KOPT-K1 (cell line): ENCODE results near the gene GUCA1C.

Experiments used
- H3K27ac ChIP-seq: fragments of 200-600 bp; sonication (generic); 2 replicates; pipeline ENCODE4 v1.5.1; 2016; ENCODE audit warnings: antibody characterized with exemption, mild to moderate bottlenecking, low read depth, low read length; ENCODE audit not compliant: poor library complexity, severe bottlenecking
- H3K36me3 ChIP-seq: fragments of 200-600 bp; sonication (generic); 2 replicates; pipeline ENCODE4 v1.5.1; 2017; ENCODE audit warnings: antibody characterized with exemption, mild to moderate bottlenecking, low read length, moderate library complexity; ENCODE audit not compliant: insufficient read depth
- H3K9me3 ChIP-seq: fragments of 200-600 bp; sonication (generic); 2 replicates; pipeline ENCODE4 v1.5.1; 2017; ENCODE audit warnings: antibody characterized with exemption, low read length, mild to moderate bottlenecking; ENCODE audit not compliant: insufficient read depth, poor library complexity, severe bottlenecking

Gene GUCA1C

DNA sequence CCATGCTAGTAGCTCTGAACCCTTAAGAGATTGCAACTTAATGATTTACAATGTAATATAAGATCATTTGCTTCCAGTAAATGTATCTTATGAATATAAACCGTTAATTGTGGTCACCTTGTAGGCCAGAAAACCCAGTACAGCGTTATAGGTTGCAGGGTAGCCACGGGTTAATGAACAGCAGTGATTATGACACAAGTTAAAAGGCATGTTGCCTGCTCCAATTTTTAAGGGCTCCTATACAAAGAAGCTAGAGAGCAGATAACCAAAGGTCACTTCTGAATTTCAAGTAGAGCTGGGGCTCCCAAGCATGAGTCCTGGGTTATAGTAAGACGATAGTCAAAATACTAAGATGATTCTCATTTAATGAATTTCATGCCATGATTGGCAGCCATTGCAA, 13.5 kb downstream of the GUCA1C start:
- Histone ChIP-seq H3K9me3 (no peaks in the 10 kb centered on the region), H3K36me3 (no peaks in the 10 kb centered on the region), H3K27ac (no peak overlapping the region)

DNA sequence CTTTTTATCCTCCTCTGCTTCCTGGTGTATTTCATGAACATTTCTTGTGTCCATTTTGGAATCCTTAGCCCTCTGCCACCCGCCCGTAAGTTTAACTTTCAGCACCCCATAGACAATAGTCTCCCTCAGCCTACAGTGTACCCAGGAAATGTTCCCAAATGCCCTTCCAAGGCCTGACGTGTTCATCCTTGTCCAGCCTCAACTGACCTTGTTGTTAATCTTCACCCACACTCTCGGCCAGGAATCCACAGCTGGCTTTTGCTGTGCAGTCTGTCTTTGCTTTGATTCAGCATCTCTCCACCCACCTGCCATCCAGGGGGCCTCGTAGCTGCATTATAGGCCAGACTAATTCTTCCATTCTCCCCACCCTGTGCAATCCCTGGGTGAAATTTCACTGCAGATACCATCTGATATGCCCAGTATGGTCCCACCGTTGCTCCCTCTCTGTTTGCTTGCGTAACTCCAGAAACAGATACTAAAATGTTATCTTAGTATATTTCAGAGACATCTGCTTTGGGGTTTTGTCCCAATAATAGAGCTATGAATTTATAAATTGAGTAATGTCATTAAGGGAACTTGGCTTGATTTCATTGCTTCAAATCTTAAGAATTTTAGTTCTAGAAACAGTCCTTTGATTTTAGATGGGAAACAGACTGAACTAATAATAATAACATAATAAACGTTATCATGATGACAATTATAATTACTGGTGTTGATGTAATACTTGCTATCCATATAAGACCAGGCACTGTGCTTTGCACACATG, 16.6 kb downstream of the GUCA1C start:
- H3K27ac ChIP-seq: no peak overlapping the region
- H3K36me3 ChIP-seq: no peaks in the 10 kb centered on the region
- H3K9me3 ChIP-seq: no peaks in the 10 kb centered on the region

DNA sequence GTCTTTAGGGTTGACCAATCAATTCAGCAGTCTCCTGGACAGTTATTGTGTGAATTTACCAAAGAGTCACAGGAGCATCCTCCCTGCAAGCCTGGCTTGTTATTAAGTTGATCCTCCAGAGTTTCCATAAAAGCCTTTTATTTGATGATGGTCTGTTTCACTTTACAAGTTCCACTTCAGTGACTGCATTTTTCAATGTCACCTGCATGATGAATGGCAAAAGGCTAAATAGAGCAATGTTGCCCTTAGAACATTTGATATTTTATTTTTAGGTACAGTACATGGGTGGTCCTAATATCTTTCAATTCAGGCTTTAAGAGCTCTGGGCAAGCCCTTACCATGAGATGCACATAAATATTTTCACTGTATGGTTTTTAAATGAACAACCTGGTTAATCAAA, 22.6 kb downstream of the GUCA1C start:
- Histone ChIP-seq H3K36me3 (no peaks in the 10 kb centered on the region), H3K9me3 (peaks cover 13% of the 10 kb centered on the region), H3K27ac (no peak overlapping the region)

DNA sequence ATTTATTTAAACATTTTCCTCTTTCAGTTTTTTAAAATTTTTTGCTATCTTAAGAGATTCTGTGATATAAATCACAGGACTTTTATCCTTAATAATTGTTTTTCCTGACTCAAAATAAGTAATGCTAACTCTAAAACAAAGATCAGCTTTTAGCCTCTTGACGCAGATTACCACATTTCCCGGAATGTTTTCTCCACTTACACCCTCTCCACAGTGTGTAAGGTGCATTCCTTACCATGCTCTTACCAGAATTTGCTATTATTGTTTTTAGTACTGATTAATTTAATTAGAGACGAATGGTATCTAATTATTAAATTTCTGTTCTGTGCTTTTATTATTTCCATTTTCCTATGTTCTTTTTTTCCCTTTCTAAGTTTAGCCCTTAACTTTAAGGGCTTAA, 34.8 kb downstream of the GUCA1C start:
- Histone ChIP-seq H3K27ac (no peak overlapping the region), H3K9me3 (no peaks in the 10 kb centered on the region), H3K36me3 (no peaks in the 10 kb centered on the region)

DNA sequence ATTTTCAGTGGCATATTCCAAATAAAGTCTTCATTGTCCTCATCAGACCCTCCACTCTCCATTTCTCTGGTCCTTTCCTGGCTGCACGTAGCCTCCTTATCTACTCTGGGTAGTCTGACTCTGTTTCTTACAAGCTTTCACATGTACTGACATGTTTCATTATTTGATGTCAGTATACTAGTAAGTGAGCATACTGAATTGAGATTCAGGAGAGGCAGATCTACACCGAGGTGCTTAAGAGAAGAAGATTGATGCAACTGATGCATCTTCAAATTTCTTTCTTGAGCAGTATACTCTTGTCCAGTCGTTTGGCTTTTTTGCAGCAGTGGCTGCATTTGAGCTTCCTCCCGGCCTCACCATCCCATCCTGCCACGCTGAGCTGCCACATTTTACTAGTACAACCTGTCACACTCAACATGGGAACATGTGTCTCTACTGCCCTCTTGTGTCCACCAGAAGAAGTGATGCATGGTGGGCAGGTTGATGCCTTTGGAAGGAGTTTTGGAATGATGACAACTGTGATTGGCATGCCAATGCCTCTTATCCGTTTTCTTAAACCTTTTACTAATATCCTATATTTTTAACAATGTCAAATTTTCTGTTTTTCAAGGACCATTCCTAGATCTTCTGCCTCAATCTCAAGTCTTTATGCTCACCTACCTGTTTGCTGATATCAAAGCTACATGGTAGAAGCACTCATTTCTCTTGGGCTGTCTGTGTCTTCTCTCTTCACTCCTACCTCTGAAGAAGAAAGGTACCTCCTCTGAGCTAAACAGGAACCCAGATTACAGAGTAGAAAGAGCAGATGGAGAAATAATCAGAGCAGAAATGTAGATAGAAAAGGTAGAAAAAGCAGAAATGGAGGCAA, 38.7 kb downstream of the GUCA1C start:
- peak overlapping the region; percentile 3 for H3K27ac ChIP-seq
- H3K9me3 ChIP-seq: no peaks in the 10 kb centered on the region
- no peaks in the 10 kb centered on the region for H3K36me3 ChIP-seq

DNA sequence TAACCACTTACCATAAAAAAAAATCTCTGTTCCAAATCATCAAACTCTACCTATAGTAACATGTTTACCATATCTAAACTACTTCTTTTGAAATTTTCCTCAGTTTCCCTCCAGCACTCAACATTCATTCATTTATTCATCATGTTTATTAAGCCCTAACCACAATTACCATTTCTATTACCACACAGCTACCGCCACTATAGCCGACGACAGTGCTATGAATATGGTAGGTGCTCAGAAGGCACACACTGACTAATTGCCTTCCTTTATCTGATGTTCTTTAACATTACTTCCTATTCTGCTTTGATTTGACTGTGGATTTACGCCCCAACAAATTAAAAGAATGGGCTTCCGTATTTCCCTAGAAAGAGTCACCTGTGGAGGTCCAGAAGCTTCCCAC, 43.9 kb downstream of the GUCA1C start:
- Histone ChIP-seq H3K27ac (no peak overlapping the region), H3K9me3 (no peaks in the 10 kb centered on the region), H3K36me3 (no peaks in the 10 kb centered on the region)

DNA sequence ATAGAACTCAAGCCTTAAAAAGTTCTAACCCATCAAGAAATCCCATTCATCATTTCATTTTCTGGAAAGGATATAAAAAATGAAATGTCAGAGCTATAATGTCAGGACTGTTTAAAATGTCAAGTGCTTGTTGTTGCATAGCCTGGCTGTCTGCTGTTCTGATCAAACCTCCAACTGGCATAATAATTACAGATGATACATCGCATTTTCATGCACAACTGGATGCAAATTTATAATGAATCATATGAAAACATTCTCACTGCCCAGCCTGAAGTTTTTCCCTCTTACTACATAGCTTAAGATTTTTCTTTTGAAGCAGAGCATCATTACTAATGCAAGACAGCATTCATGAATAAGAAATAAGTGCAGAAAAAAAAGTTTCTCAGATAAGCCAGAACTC, 46.5 kb downstream of the GUCA1C start:
- no peak overlapping the region for H3K27ac ChIP-seq
- no peaks in the 10 kb centered on the region for H3K36me3 ChIP-seq
- H3K9me3 ChIP-seq: no peaks in the 10 kb centered on the region

DNA sequence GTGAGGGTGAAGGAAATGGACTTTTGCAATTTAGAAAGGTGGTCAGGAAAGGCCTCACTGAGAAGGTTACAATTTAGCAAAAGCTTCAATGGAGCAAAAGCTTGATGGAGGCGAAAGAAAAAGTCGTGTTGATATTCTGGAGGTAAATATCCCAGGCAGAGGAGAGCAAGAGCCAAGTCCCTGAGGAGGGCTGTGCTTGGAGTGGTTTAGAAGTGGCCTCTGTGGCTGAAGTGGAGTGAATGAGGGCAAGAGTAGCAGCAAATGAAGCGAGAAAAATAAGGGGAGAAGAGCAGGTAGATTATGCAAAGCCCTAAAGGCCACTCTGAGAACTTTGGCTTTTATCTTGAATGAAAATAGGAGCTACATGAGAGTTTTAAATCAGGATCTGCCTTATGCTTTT, 54.1 kb downstream of the GUCA1C start:
- no peaks in the 10 kb centered on the region for H3K9me3 ChIP-seq
- no peak overlapping the region for H3K27ac ChIP-seq
- no peaks in the 10 kb centered on the region for H3K36me3 ChIP-seq

DNA sequence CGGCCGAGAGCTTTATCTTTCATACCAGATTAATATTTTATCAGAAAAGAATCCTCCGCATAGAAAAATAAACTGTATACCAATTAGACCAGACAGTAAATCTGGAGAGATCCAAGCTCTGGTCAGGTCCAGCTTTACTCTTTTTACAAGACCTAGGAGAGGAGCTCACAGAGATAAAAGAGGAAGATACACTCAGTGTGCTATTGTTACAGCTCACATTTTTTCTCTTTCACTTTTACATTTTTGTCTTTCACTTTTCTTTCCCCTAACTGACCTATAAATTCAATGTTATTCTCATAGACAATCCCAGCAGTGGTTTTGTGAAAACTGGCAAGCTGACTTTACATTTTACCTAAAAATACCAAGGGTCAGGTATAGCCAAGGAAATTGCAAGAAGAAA, 55.8 kb downstream of the GUCA1C start:
- H3K27ac ChIP-seq: no peak overlapping the region
- no peaks in the 10 kb centered on the region for H3K9me3 ChIP-seq
- H3K36me3 ChIP-seq: no peaks in the 10 kb centered on the region

DNA sequence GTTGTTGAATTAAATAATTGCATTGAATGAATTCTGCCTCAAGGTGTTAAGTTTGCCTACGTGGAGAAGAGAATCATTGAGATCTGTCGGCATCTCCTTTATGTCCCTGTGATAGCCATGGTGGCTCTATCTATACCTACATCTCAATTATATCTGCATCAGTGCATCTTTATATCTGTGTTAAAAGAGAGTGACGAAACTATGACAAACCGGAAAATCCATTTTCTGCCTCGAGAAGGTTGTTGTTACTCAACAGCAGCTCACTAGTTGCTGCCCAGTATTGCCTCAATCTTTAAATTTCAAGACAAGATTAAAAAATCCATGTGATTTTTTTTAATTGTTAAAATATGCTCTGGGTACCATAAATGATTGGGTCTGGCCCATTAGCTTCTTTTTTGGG, 58.7 kb downstream of the GUCA1C start:
- no peaks in the 10 kb centered on the region for H3K36me3 ChIP-seq

DNA sequence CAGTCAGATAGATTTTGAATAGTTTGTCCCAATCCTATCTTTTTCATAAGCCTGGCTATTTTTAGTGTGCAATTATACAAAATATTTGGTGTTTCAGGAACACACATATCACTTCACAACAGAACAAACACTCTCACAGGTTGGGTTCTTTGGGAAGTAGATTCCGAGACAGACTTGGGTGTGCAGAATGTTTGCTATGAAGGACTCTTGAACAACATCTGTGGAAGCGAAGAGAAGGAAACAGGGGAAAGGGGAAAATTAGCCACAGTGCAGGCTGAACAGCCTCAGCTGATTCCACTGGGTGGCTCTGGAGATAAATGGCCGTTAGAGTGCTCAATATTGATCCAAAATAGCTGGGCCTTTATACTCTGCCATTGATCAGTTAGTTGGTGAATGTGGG, 61.8 kb downstream of the GUCA1C start:
- Histone ChIP-seq H3K9me3 (no peaks in the 10 kb centered on the region), H3K27ac (no peak overlapping the region), H3K36me3 (no peaks in the 10 kb centered on the region)

More for the DNA sequence above, 58.7 kb downstream of the GUCA1C start:
- H3K27ac ChIP-seq: no peak overlapping the region
- H3K9me3 ChIP-seq: no peaks in the 10 kb centered on the region

DNA sequence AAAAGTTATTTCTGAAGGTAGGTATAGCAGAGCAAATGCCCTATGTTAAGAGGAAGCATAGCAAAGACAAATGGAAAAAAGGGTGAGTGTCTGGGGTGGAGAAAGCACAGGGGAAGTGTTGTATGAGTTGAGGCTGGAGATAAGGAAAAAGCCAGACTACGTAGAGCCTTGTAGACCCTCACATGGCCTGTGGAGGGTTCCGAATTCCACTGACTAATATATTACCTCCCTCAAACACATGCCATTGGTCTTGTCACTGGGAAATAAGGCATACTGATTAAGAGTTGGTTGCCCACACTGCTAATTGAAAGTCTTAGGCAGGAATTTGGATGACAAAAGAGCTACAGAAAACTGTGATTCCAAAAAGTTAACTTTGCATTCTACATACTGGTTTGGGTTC, 65.9 kb downstream of the GUCA1C start:
- no peaks in the 10 kb centered on the region for H3K9me3 ChIP-seq
- H3K27ac ChIP-seq: no peak overlapping the region

DNA sequence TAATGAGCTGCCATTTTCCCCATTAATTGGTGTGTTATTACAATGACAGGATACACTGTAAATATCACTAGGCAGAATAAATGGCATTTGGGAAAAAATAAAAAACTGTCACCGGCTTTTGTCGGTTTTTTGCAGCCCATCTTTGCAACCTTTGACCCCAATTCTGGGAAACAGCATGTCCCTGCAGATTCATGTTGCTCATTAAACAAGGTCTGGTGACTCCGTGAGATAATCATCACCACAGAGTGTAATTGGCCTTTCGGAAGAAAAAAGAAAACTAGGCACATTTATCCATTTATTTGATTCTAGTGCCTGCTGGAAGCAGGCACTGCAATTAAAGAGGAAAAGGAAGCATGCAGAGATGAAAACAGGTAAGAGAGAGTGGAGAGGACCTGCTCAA, 66.6 kb downstream of the GUCA1C start:
- no peaks in the 10 kb centered on the region for H3K36me3 ChIP-seq
- H3K27ac ChIP-seq: no peak overlapping the region
- no peaks in the 10 kb centered on the region for H3K9me3 ChIP-seq

More for the DNA sequence above, 65.9 kb downstream of the GUCA1C start:
- H3K36me3 ChIP-seq: no peaks in the 10 kb centered on the region

DNA sequence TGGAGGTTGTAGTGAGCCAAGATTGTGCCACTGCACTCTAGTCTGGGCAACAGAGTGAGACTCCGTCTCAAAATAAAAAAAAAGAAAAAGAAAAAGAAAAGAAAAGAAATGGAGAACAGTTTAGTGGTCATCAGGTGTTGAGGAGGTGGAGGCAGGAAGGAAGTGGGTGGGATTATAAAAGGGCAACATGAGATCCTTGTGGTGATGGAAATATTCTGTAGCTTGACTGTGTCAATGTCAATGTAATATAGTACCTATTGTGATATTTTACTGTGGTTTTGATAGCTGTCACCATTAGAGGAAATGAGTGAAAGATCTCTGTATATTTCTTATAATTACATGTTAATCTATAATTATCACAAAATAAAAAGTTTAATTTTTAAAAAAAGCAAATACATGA, 70.3 kb downstream of the GUCA1C start:
- H3K36me3 ChIP-seq: no peaks in the 10 kb centered on the region
- no peaks in the 10 kb centered on the region for H3K9me3 ChIP-seq
- H3K27ac ChIP-seq: no peak overlapping the region

DNA sequence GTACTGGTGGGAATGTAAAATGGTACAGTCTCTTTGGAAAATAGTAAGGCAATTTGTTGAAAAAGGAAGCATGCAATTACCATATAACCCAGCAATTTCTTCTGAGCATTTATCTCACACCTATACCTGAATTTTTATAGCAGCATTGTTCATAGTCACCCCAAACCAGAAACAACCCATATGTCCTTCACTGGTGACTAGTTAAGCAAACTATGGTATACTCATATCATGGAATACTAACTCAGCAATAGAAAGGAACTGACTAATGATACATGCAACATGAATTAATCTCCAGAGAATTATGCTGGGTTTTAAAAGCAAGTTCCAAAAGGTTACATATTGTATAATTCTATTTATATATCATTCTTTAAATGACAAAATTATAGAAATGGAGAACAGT, 70.9 kb downstream of the GUCA1C start:
- Histone ChIP-seq H3K9me3 (no peaks in the 10 kb centered on the region), H3K36me3 (no peaks in the 10 kb centered on the region), H3K27ac (no peak overlapping the region)

DNA sequence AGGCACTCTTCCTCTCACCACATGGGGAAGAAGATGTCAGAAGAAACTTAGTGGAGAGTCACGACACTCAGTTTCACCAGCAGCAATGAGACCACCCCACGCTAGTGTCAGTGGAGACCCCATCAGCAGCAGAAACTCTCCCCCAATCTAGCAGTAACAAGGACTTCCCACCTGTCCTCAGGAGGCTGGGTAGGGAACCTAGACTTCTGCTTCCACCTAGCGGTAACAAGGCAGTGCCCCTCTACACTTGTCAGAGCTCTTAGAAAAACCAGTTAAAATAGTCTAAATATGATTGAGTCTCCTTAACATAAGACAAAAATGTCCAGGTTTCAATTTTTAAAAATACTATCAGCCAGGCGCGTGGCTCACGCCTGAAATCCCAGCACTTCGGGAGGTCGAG, 73.8 kb downstream of the GUCA1C start:
- Histone ChIP-seq H3K36me3 (no peaks in the 10 kb centered on the region), H3K27ac (no peak overlapping the region)

More for the DNA sequence above, 73.8 kb downstream of the GUCA1C start:
- no peaks in the 10 kb centered on the region for H3K9me3 ChIP-seq
